AG04450 (cell line): ENCODE data around the gene ETV4. TPM values are rescaled to one million over a fixed set of nuclear protein-coding genes. Genes with fewer than 3 reads are reported as not detected.
A peak's percentile ranks its signal among the peaks of the same experiment; 100 is the strongest.

Experiments used
- CTCF ChIA-PET: fragments of 300-600, 350-600 bp; formaldehyde crosslinking; extraction: SDS; loops from one replicate; lab custom pipeline; 2022; ENCODE audit warnings: antibody characterized with exemption, inconsistent platforms; lab: Charles Lee
- POLR2A ChIA-PET: fragments of 350-600 bp; formaldehyde crosslinking; extraction: SDS; loops from one replicate; lab custom pipeline; 2021; ENCODE audit warnings: antibody characterized with exemption, inconsistent platforms; lab: Yijun Ruan, JAX
- DNase-seq: peaks from one replicate; pipeline ENCODE4 v3.0.0-alpha.2; 2011; ENCODE audit warnings: low read depth, low spot score
- H3K27ac ChIP-seq: one replicate; pipeline ENCODE4 v1.5.1; 2012; ENCODE audit warnings: low read depth, low read length, control low read depth
- H3K27me3 ChIP-seq: one replicate; pipeline ENCODE4 v1.6.0; 2012; ENCODE audit warnings: low read length; ENCODE audit not compliant: control insufficient read depth, insufficient read depth
- H3K4me3 ChIP-seq: 2 replicates; pipeline ENCODE4 v1.5.1; 2011; ENCODE audit warnings: mild to moderate bottlenecking, low read depth, low read length, control low read depth
- H3K9me3 ChIP-seq: 2 replicates; pipeline ENCODE4 v1.5.1; 2012; ENCODE audit warnings: low read length; ENCODE audit not compliant: control insufficient read depth, insufficient read depth
- CTCF ChIP-seq: IDR thresholded peaks from 2 replicates; pipeline ENCODE4 v1.5.1; 2011; ENCODE audit warnings: low read depth, low read length, control low read depth, inconsistent platforms
- polyA plus RNA-seq: library from polyadenylated mRNA; depleted of rRNA; stranded (reverse); fragments of >200 nt; gene quantifications from 2 replicates; pipeline ENCODE4 v1.2.3, GENCODE V29; 2011

The ETV4 gene
- polyA plus RNA-seq, 1 experiment, result 6.7 TPM

GRCh38 chr17:43540821-43541674 lies 5.1 kb downstream of the ETV4 start:
- ChIA-PET CTCF (no interaction called here), POLR2A (interaction anchor here (0.5 to 1.0 kb wide), 2 partner anchors 11 to 17 kb away, joined by 3 read pairs; no protein-coding TSS in a partner anchor)
- no peak for DNase-seq
- Histone ChIP-seq H3K27ac (no peak overlapping the region), H3K27me3 (no peaks in the 10 kb centered on the region), H3K9me3 (no peaks in the 10 kb centered on the region), H3K4me3 (no peak overlapping the region)
- TF ChIP-seq CTCF, result no peak

GRCh38 chr17:43536236-43536992 lies 9.7 kb downstream of the ETV4 start:
- DNase-seq, result no peak
- peak overlapping the region; percentile 39 for H3K27ac ChIP-seq
- H3K27me3 ChIP-seq, result no peaks in the 10 kb centered on the region
- ChIA-PET POLR2A (no interaction called here), CTCF (interaction anchor here (0.9 to 1.4 kb wide), 3 partner anchors 40 to 224 kb away, joined by 3 to 8 read pairs (median 7); partner anchors contain the start of gene DHX8)
- no peaks in the 10 kb centered on the region for H3K9me3 ChIP-seq
- no peak overlapping the region for H3K4me3 ChIP-seq
- no peak for TF ChIP-seq CTCF

GRCh38 chr17:43534909-43535308 lies 11.2 kb downstream of the ETV4 start:
- no peaks in the 10 kb centered on the region for H3K9me3 ChIP-seq
- H3K4me3 ChIP-seq, result no peak overlapping the region
- CTCF ChIA-PET, result no interaction called here
- POLR2A ChIA-PET, result no interaction called here
- DNase-seq, result no peak
- no peak overlapping the region for H3K27ac ChIP-seq
- TF ChIP-seq CTCF, result no peak
- no peaks in the 10 kb centered on the region for H3K27me3 ChIP-seq

- H3K4me3 ChIP-seq, result no peak overlapping the region
- no peak for DNase-seq
- H3K9me3 ChIP-seq, result no peaks in the 10 kb centered on the region
- CTCF ChIA-PET, result no interaction called here
- TF ChIP-seq CTCF, result no peak
- POLR2A ChIA-PET, result no interaction called here
- no peak overlapping the region for H3K27ac ChIP-seq
- H3K27me3 ChIP-seq, result no peaks in the 10 kb centered on the region
These were observed 12.4 kb downstream of the ETV4 start for GRCh38 chr17:43533699-43534098.

- TF ChIP-seq CTCF, result no peak
- DNase-seq, result no peak
- POLR2A ChIA-PET, result no interaction called here
- CTCF ChIA-PET, result no interaction called here
- no peaks in the 10 kb centered on the region for H3K9me3 ChIP-seq
- H3K27me3 ChIP-seq, result no peaks in the 10 kb centered on the region
- no peak overlapping the region for H3K27ac ChIP-seq
- no peak overlapping the region for H3K4me3 ChIP-seq
These were observed 13.6 kb downstream of the ETV4 start for GRCh38 chr17:43532581-43532980.
